ENCODE results near the gene ADAMTS16. TPM values are rescaled to one million over a fixed set of nuclear protein-coding genes. Genes with fewer than 3 reads are reported as not detected.

Gene ADAMTS16
- total and polyA plus RNA-seq, 7 donors, result under 0.01 to 5.3 (median 0.16) TPM; not detected in 2

- Histone ChIP-seq H3K36me3 (no peaks in the 10 kb centered on the region), H3K27ac (no peak overlapping the region), H3K27me3 (no peaks in the 10 kb centered on the region), H3K4me1 (no peaks in the 10 kb centered on the region), H3K4me3 (no peak overlapping the region), H3K9me3 (no peaks in the 10 kb centered on the region)
- DNase-seq, result no peak
- TF ChIP-seq POLR2AphosphoS5 (IDR thresholded peaks at IDR 0.05), result no peak
- no peak for TF ChIP-seq CTCF (IDR thresholded peaks at IDR 0.05)
- TF ChIP-seq EP300 (IDR thresholded peaks at IDR 0.05), result no peak
- no peak for TF ChIP-seq POLR2A (IDR thresholded peaks at IDR 0.05)
- intact Hi-C loops (cut with DNase I), result no loop called here
- 88 to 89% methylated on average over 8 of the region's 8 CpGs for WGBS, 2 donors
Observed at GRCh38 chr5:5360363-5360940, 220.3 kb downstream of the ADAMTS16 start.

GRCh38 chr5:5360941-5361520, 220.9 kb downstream of the ADAMTS16 start:
- WGBS, 2 donors, result 54 to 68% methylated on average over 10 of the region's 10 CpGs
- no peaks in the 10 kb centered on the region for H3K4me1 ChIP-seq
- no peak overlapping the region for H3K4me3 ChIP-seq
- H3K9me3 ChIP-seq, result no peaks in the 10 kb centered on the region
- H3K27ac ChIP-seq, result no peak overlapping the region
- intact Hi-C loops (cut with DNase I), result no loop called here
- no peaks in the 10 kb centered on the region for H3K27me3 ChIP-seq
- no peaks in the 10 kb centered on the region for H3K36me3 ChIP-seq
- TF ChIP-seq CTCF (IDR thresholded peaks at IDR 0.05), result no peak
- no peak for TF ChIP-seq EP300 (IDR thresholded peaks at IDR 0.05)
- TF ChIP-seq POLR2A (IDR thresholded peaks at IDR 0.05), result no peak
- TF ChIP-seq POLR2AphosphoS5 (IDR thresholded peaks at IDR 0.05), result no peak
- no peak for DNase-seq

GRCh38 chr5:5363045-5363444, 222.9 kb downstream of the ADAMTS16 start:
- no peaks in the 10 kb centered on the region for H3K9me3 ChIP-seq
- H3K27ac ChIP-seq, result no peak overlapping the region
- TF ChIP-seq CTCF (IDR thresholded peaks at IDR 0.05), result no peak
- no peak for TF ChIP-seq POLR2AphosphoS5 (IDR thresholded peaks at IDR 0.05)
- TF ChIP-seq EP300 (IDR thresholded peaks at IDR 0.05), result no peak
- TF ChIP-seq POLR2A (IDR thresholded peaks at IDR 0.05), result no peak
- WGBS, 2 donors, result 76 to 80% methylated on average over 3 of the region's 3 CpGs
- no peak for DNase-seq
- H3K4me3 ChIP-seq, result no peak overlapping the region
- intact Hi-C loops (cut with DNase I), result no loop called here
- no peaks in the 10 kb centered on the region for H3K27me3 ChIP-seq
- no peaks in the 10 kb centered on the region for H3K36me3 ChIP-seq
- H3K4me1 ChIP-seq, result no peaks in the 10 kb centered on the region

GRCh38 chr5:5364932-5365331, 224.8 kb downstream of the ADAMTS16 start:
- Histone ChIP-seq H3K9me3 (no peaks in the 10 kb centered on the region), H3K27ac (no peak overlapping the region), H3K36me3 (no peaks in the 10 kb centered on the region), H3K4me1 (no peaks in the 10 kb centered on the region), H3K27me3 (no peaks in the 10 kb centered on the region), H3K4me3 (no peak overlapping the region)
- intact Hi-C loops (cut with DNase I), result no loop called here
- TF ChIP-seq POLR2A (IDR thresholded peaks at IDR 0.05), result no peak
- no peak for TF ChIP-seq EP300 (IDR thresholded peaks at IDR 0.05)
- no peak for TF ChIP-seq CTCF (IDR thresholded peaks at IDR 0.05)
- no peak for DNase-seq
- 89 to 92% methylated on average over 7 of the region's 7 CpGs for WGBS, 2 donors

- DNase-seq, result no peak
- H3K36me3 ChIP-seq, result no peaks in the 10 kb centered on the region
Observed at GRCh38 chr5:5367739-5368138, 227.6 kb downstream of the ADAMTS16 start.

More at GRCh38 chr5:5367739-5368138, 227.6 kb downstream of the ADAMTS16 start:
- Histone ChIP-seq H3K27me3 (no peaks in the 10 kb centered on the region), H3K27ac (no peak overlapping the region), H3K9me3 (no peaks in the 10 kb centered on the region), H3K4me1 (no peaks in the 10 kb centered on the region), H3K4me3 (no peak overlapping the region)
- intact Hi-C loops (cut with DNase I), result no loop called here
- WGBS, 2 donors, result 84 to 86% methylated on average over 1 of the region's 1 CpG
- TF ChIP-seq EP300 (IDR thresholded peaks at IDR 0.05), result no peak
- no peak for TF ChIP-seq POLR2A (IDR thresholded peaks at IDR 0.05)
- no peak for TF ChIP-seq POLR2AphosphoS5 (IDR thresholded peaks at IDR 0.05)
- TF ChIP-seq CTCF (IDR thresholded peaks at IDR 0.05), result no peak
